SK-N-SH (cell line): ENCODE data around the gene ABL2. TPM values are rescaled to one million over a fixed set of nuclear protein-coding genes. Genes with fewer than 3 reads are reported as not detected.

Experiments
- CTCF ChIA-PET: fragments of 300-600, 350-600 bp; formaldehyde crosslinking; extraction: SDS; loops from one replicate; lab custom pipeline; 2021; lab: Yijun Ruan, JAX
- POLR2A ChIA-PET: fragments of 350-600 bp; sonication (Branson Sonifier 250); formaldehyde crosslinking; extraction: SDS; loops from one replicate; lab custom pipeline; 2020; ENCODE audit warnings: antibody characterized with exemption, inconsistent platforms; lab: Yijun Ruan, JAX
- DNase-seq: peaks from one replicate; pipeline ENCODE4 v3.0.0; 2012
- H2AFZ ChIP-seq: fragments of 200-600 bp; sonication (generic); 2 replicates; pipeline ENCODE4 v1.8.1; 2016; ENCODE audit warnings: antibody characterized with exemption, mild to moderate bottlenecking, low read depth
- H3F3A ChIP-seq: fragments of 200-600 bp; sonication (generic); replicated peaks from 2 replicates; pipeline ENCODE3; 2016; ENCODE audit warnings: antibody characterized with exemption, mild to moderate bottlenecking; ENCODE audit not compliant: insufficient read depth
- H3K27ac ChIP-seq, 2 experiments: fragments of 200-500 bp in 1 of 2; fragments of 200-600 bp in 1 of 2; sonication (Bioruptor generic) in 1 of 2; sonication (generic), shearing (Covaris generic) in 1 of 2; 2 replicates each; pipeline versions ENCODE4 v1.5.1 to v1.6.1; 2014 to 2016; ENCODE audit warnings: low read depth in 2 of 2, inconsistent platforms in 1 of 2, low read length in 1 of 2, mild to moderate bottlenecking in 1 of 2, mixed read lengths in 1 of 2
- H3K27me3 ChIP-seq: fragments of 200-600 bp; sonication (generic), shearing (Covaris generic); 2 replicates; pipeline ENCODE4 v1.6.1; 2016; ENCODE audit warnings: mixed run types; ENCODE audit not compliant: insufficient read depth
- H3K36me3 ChIP-seq, 2 experiments: fragments of 200-500 bp in 1 of 2; fragments of 200-600 bp in 1 of 2; sonication (Bioruptor generic) in 1 of 2; sonication (generic) in 1 of 2; replicated peaks in 1 of 2; 2 replicates each; pipeline versions ENCODE3 to v1.5.1; 2014 to 2016; ENCODE audit warnings: low read length in 1 of 2, mild to moderate bottlenecking in 1 of 2; ENCODE audit not compliant: insufficient read depth in 2 of 2, control insufficient read depth in 1 of 2
- H3K4me1 ChIP-seq, 2 experiments: fragments of 200-500 bp in 1 of 2; fragments of 200-600 bp in 1 of 2; sonication (Bioruptor generic) in 1 of 2; sonication (generic), shearing (Covaris generic) in 1 of 2; 2 replicates each; pipeline versions ENCODE4 v1.5.1 to v1.6.1; 2014 to 2016; ENCODE audit warnings: low read depth in 1 of 2, low read length in 1 of 2, mixed run types in 1 of 2; ENCODE audit not compliant: insufficient read depth in 2 of 2, control insufficient read depth in 1 of 2
- H3K4me2 ChIP-seq: fragments of 200-600 bp; sonication (generic), shearing (Covaris generic); 2 replicates; pipeline ENCODE4 v1.6.1; 2017; ENCODE audit warnings: mixed run types
- H3K4me3 ChIP-seq, 2 experiments: fragments of 200-500 bp in 1 of 2; fragments of 200-600 bp in 1 of 2; sonication (Bioruptor generic) in 1 of 2; sonication (generic), shearing (Covaris generic) in 1 of 2; 2 replicates each; pipeline versions ENCODE4 v1.5.1 to v1.8.1; 2014 to 2016; ENCODE audit warnings: low read depth in 2 of 2, inconsistent platforms in 1 of 2, low read length in 1 of 2, mild to moderate bottlenecking in 1 of 2, mixed read lengths in 1 of 2, moderate library complexity in 1 of 2
- H3K79me2 ChIP-seq: fragments of 200-600 bp; sonication (generic); 2 replicates; pipeline ENCODE4 v1.8.1; 2017; ENCODE audit warnings: mild to moderate bottlenecking; ENCODE audit not compliant: insufficient read depth
- H3K9ac ChIP-seq: fragments of 200-600 bp; sonication (generic); 2 replicates; pipeline ENCODE4 v1.6.1; 2017; ENCODE audit warnings: mixed run types
- H3K9me2 ChIP-seq: fragments of 200-600 bp; sonication (generic); 2 replicates; pipeline ENCODE4 v1.6.1; 2017; ENCODE audit warnings: mixed run types
- H3K9me3 ChIP-seq: fragments of 200-600 bp; sonication (generic); 2 replicates; pipeline ENCODE4 v1.6.1; 2017; ENCODE audit warnings: mixed run types, mild to moderate bottlenecking, moderate library complexity
- H4K20me1 ChIP-seq: fragments of 200-600 bp; sonication (generic); 2 replicates; pipeline ENCODE4 v1.6.1; 2017; ENCODE audit warnings: mild to moderate bottlenecking, mixed run types; ENCODE audit not compliant: insufficient read depth
- ELF1 ChIP-seq: IDR thresholded peaks from 2 replicates; pipeline ENCODE4 v1.4.0; 2012
- EP300 ChIP-seq, 2 experiments: IDR thresholded peaks; 2 replicates each; pipeline versions ENCODE4 v1.4.0 to v1.6.1; 2012; ENCODE audit warnings: borderline replicate concordance in 1 of 2, low read depth in 1 of 2, low read length in 1 of 2
- FOSL2 ChIP-seq: IDR thresholded peaks from 2 replicates; pipeline ENCODE4 v1.4.0; 2012; ENCODE audit warnings: low read depth, mild to moderate bottlenecking, moderate library complexity, borderline replicate concordance
- FOXJ3 ChIP-seq: sonication (generic); formaldehyde crosslinking; IDR thresholded peaks from 2 replicates; pipeline ENCODE4 v1.5.1; 2020; ENCODE audit warnings: mild to moderate bottlenecking, missing genetic modification reagents
- FOXM1 ChIP-seq: IDR thresholded peaks from 2 replicates; pipeline ENCODE4 v1.4.0; 2012; ENCODE audit warnings: low read depth, mild to moderate bottlenecking
- JUND ChIP-seq: IDR thresholded peaks from 2 replicates; pipeline ENCODE4 v1.4.0; 2012
- NFIC ChIP-seq: IDR thresholded peaks from 2 replicates; pipeline ENCODE4 v1.4.0; 2012; ENCODE audit warnings: borderline replicate concordance
- POLR2AphosphoS5 ChIP-seq: IDR thresholded peaks from 2 replicates; pipeline ENCODE4 v1.6.1; 2012; ENCODE audit warnings: low read depth, low read length
- RFX5 ChIP-seq: IDR thresholded peaks from 2 replicates; pipeline ENCODE4 v1.6.1; 2012; ENCODE audit warnings: mild to moderate bottlenecking, improper control_type of control experiment, low read length
- TCF12 ChIP-seq: IDR thresholded peaks from 2 replicates; pipeline ENCODE4 v1.4.0; 2012
- TEAD4 ChIP-seq: IDR thresholded peaks from 2 replicates; pipeline ENCODE4 v1.4.0; 2012; ENCODE audit warnings: mild to moderate bottlenecking, borderline replicate concordance; ENCODE audit not compliant: insufficient read depth
- YY1 ChIP-seq: IDR thresholded peaks from 2 replicates; pipeline ENCODE4 v1.4.0; 2012; ENCODE audit warnings: low read depth, mild to moderate bottlenecking
- whole genome bisulfite sequencing: methylation state at CpG from one replicate; pipeline ENCODE4 v1.1.6; 2017; ENCODE audit warnings: low lambda C conversion rate; 5-methylcytosine and 5-hydroxymethylcytosine counted together
- polyA plus RNA-seq, 3 experiments: library from polyadenylated mRNA; depleted of rRNA; stranded (reverse); fragments of >200 nt; gene quantifications; 2 replicates each; pipeline ENCODE4 v1.2.3, GENCODE V29; 2012
- TF ChIP-seq, protein P1 (sequence below): fragments of 150-350 bp; IDR thresholded peaks from 2 replicates; pipeline ENCODE4 v1.6.1; 2016; ENCODE audit warnings: mild to moderate bottlenecking, low read depth, low read length
- TF ChIP-seq, protein P2 (sequence below): IDR thresholded peaks from 2 replicates; pipeline ENCODE4 v1.4.0; 2012; ENCODE audit warnings: low read depth
- TF ChIP-seq, protein P3 (sequence below): IDR thresholded peaks from 2 replicates; pipeline ENCODE4; 2012
- TF ChIP-seq, protein P4 (sequence below): fragments of 200-600 bp; sonication (generic); IDR thresholded peaks from 2 replicates; pipeline ENCODE4 v1.6.1; 2017; ENCODE audit warnings: antibody characterized with exemption, mild to moderate bottlenecking, moderate library complexity

Gene ABL2
- polyA plus RNA-seq, 1 of the 3 experiments (the other 2 are of a cell fraction) = 7.5 TPM

DNA sequence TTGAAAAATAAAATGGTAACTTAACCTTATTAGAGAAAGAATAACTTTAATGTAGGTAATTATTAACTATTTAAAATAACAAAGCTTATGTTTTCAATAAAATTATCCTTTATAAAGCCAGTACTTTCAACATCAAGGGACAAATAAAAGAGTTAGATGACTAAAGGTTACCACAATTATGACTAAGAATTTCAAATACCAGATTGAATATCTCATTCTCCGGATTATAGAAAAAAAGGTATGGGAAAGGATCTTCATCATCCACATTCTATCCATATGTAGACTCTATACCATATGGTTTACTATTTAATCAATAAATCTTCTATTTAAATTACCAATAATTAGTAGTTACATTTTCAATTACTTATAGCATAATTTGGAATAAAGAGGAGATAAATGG, 84.9 kb downstream of the ABL2 start (continued):
- TF ChIP-seq, protein P1, sequence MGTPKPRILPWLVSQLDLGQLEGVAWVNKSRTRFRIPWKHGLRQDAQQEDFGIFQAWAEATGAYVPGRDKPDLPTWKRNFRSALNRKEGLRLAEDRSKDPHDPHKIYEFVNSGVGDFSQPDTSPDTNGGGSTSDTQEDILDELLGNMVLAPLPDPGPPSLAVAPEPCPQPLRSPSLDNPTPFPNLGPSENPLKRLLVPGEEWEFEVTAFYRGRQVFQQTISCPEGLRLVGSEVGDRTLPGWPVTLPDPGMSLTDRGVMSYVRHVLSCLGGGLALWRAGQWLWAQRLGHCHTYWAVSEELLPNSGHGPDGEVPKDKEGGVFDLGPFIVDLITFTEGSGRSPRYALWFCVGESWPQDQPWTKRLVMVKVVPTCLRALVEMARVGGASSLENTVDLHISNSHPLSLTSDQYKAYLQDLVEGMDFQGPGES = no peak
- no peak for TF ChIP-seq FOXM1
- peak; percentile 42; the same call in 1 of the 2 replicates for TF ChIP-seq FOSL2
- TF ChIP-seq, protein P2, sequence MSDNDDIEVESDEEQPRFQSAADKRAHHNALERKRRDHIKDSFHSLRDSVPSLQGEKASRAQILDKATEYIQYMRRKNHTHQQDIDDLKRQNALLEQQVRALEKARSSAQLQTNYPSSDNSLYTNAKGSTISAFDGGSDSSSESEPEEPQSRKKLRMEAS = no peak
- no peak for TF ChIP-seq ELF1
- TF ChIP-seq FOXJ3 = no peak
- TF ChIP-seq, all 33 proteins: peak for 3

DNA sequence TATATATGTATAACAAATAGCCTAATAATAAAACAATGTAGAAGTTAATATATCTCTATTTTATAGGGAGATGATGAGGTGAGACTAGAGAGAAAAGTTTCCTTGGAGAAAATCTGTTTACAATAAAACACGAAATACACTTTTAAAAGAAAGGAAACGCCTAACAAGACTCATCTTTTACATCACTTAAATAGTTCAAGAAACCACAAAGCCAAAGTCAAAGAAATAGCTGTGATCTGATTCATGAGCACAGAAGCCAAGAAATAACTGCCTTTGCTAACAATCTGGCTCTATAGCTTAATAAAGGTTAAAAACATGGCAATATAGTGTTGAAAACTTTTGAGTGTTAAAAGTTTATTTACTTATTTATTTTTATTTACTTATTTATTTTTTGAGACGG, 86.2 kb downstream of the ABL2 start:
- no peak for DNase-seq
- Histone ChIP-seq H3K4me3 (peak overlapping the region in 1 of 2 experiments; percentile 53; a peak in 2 of 4 replicates), H3K4me2 (peak overlapping the region; percentile 77; the same call in 1 of the 2 replicates), H4K20me1 (peaks cover 22% of the 10 kb centered on the region), H3K9ac (peak overlapping the region; percentile 97; the same call in 1 of the 2 replicates), H3F3A (peaks cover 50% of the 10 kb centered on the region), H3K27ac (peak overlapping the region; percentile 92 to 100), H3K27me3 (no peaks in the 10 kb centered on the region), H3K79me2 (peaks cover 69% of the 10 kb centered on the region), H2AFZ (0 out of 2 replicates have a peak overlapping the region, but pooled peaks have one; percentile 15), H3K36me3 (peaks cover 7 to 12% of the 10 kb centered on the region in 2 experiments), H3K9me3 (no peaks in the 10 kb centered on the region), H3K9me2 (no peaks in the 10 kb centered on the region), H3K4me1 (peaks cover 2 to 38% of the 10 kb centered on the region in 2 experiments; a peak in 2 of 4 replicates)
- ChIA-PET POLR2A (no interaction called here), CTCF (no interaction called here)
- TF ChIP-seq RFX5 (no peak), EP300 (IDR thresholded peaks at IDR 0.05; ENCODE audit: borderline replicate concordance in 1 of 2, low read depth in 1 of 2, low read length in 1 of 2) (peak in 1 of 2 experiments; percentile 83; a peak in 2 of 4 replicates), YY1 (no peak), FOSL2 (peak; percentile 85), FOXM1 (no peak; the same call in 1 of the 2 replicates), TEAD4 (peak; percentile 73; the same call in 1 of the 2 replicates), NFIC (peak; percentile 85; the same call in 1 of the 2 replicates), TCF12 (peak; percentile 60; the same call in 1 of the 2 replicates), JUND (peak; percentile 85), POLR2AphosphoS5 (no peak)
- TF ChIP-seq, protein P3, sequence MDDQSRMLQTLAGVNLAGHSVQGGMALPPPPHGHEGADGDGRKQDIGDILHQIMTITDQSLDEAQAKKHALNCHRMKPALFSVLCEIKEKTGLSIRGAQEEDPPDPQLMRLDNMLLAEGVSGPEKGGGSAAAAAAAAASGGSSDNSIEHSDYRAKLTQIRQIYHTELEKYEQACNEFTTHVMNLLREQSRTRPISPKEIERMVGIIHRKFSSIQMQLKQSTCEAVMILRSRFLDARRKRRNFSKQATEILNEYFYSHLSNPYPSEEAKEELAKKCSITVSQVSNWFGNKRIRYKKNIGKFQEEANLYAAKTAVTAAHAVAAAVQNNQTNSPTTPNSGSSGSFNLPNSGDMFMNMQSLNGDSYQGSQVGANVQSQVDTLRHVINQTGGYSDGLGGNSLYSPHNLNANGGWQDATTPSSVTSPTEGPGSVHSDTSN = 0 out of 2 replicates have a peak, but pooled peaks have one; percentile 37
- TF ChIP-seq, protein P1 = no peak
- TF ChIP-seq, protein P4, sequence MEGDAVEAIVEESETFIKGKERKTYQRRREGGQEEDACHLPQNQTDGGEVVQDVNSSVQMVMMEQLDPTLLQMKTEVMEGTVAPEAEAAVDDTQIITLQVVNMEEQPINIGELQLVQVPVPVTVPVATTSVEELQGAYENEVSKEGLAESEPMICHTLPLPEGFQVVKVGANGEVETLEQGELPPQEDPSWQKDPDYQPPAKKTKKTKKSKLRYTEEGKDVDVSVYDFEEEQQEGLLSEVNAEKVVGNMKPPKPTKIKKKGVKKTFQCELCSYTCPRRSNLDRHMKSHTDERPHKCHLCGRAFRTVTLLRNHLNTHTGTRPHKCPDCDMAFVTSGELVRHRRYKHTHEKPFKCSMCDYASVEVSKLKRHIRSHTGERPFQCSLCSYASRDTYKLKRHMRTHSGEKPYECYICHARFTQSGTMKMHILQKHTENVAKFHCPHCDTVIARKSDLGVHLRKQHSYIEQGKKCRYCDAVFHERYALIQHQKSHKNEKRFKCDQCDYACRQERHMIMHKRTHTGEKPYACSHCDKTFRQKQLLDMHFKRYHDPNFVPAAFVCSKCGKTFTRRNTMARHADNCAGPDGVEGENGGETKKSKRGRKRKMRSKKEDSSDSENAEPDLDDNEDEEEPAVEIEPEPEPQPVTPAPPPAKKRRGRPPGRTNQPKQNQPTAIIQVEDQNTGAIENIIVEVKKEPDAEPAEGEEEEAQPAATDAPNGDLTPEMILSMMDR = no peak
- WGBS = 23% methylated on average over 3 of the region's 3 CpGs
